Tibial nerve (tissue), 4 donors: ENCODE data around the gene CTNS.

Experiments
- EP300 ChIP-seq, 2 donors: sonication (generic); formaldehyde crosslinking; IDR thresholded peaks; one replicate each; pipeline ENCODE4 v1.6.1; 2017; ENCODE audit warnings: antibody characterized with exemption in 2 of 2, mild to moderate bottlenecking in 1 of 2
- POLR2A ChIP-seq, 2 donors: fragments of 450-650 bp; IDR thresholded peaks; one replicate each; pipeline ENCODE4 v1.6.1; 2017; ENCODE audit warnings: antibody characterized with exemption in 2 of 2, mild to moderate bottlenecking in 2 of 2, moderate library complexity in 2 of 2
- TF ChIP-seq, protein P1 (sequence below), 5 experiments: fragments of 200-600 bp in 3 of 5; fragments of 450-650 bp in 2 of 5; sonication (generic) in 3 of 5; IDR thresholded peaks; one replicate each; pipeline ENCODE4 v1.5.1; 2016 to 2019; ENCODE audit warnings: antibody characterized with exemption in 5 of 5, mild to moderate bottlenecking in 3 of 5, moderate library complexity in 2 of 5

DNA sequence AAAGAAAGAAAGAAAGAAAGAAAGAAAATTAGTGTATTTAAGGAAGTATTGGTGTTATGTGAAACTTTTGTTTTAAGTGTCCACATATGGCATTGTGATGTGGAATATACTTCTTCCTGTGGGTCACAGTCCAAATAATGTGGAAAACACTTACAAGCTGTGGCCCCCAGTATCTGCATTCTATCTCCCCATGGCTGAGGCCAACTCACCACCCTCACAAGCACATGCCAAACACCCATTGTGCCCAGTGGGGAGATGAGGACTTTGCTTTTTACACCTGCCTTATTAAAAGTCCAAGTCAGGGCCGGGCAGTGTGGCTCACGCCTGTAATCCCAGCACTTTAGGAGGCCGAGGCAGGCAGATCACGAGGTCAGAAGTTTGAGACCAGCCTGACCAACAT is 63.4 kb downstream of the CTNS start:
- TF ChIP-seq EP300 (IDR thresholded peaks at IDR 0.05), result no peak
- TF ChIP-seq, protein P1, sequence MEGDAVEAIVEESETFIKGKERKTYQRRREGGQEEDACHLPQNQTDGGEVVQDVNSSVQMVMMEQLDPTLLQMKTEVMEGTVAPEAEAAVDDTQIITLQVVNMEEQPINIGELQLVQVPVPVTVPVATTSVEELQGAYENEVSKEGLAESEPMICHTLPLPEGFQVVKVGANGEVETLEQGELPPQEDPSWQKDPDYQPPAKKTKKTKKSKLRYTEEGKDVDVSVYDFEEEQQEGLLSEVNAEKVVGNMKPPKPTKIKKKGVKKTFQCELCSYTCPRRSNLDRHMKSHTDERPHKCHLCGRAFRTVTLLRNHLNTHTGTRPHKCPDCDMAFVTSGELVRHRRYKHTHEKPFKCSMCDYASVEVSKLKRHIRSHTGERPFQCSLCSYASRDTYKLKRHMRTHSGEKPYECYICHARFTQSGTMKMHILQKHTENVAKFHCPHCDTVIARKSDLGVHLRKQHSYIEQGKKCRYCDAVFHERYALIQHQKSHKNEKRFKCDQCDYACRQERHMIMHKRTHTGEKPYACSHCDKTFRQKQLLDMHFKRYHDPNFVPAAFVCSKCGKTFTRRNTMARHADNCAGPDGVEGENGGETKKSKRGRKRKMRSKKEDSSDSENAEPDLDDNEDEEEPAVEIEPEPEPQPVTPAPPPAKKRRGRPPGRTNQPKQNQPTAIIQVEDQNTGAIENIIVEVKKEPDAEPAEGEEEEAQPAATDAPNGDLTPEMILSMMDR (IDR thresholded peaks at IDR 0.05), result no peak
- TF ChIP-seq POLR2A (IDR thresholded peaks at IDR 0.05), result no peak
